ENCODE results near the gene CHRD.

DNA sequence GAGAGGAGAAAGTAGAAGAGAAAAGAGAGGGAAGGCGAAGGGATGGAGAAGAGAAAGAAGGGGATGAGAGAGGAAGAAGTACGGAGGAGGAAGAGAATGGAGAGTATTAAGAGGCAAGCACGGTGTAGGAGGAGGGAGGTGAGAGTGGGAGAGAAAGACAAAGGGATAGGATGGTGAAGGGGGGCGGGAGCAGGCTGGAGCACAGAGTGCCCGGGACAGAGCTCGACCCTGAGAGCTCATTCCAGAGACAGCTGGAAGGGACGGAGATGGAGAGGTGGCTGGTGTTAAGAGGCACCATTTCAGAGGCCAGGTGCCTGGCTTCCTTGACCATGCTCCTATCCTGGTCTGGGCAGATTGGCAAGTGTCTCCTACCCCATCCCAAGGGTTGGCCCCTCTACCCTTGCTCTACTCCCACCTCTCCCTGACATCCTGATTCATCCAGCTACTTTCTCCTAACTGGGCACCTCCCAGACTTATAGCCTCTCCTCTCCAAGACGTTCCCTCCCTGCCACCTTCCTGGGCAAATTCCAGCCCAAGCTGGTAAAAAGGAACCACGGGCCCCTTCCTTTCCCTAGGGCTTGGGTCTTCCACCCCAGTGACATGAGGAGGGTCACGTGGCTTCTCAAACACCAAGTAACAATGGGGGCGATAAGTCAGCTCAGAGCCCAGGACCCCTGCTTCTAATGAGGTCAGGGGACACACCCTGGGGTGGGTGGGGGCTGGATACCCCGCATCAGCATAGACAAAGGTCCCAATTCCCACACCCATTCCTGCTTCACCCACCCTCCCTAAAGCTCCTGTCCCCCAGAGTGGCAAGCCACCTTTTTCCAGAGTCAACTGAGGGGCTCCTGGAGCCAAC lies 19.6 kb upstream of the CHRD start:
- TF ChIP-seq CTCF (IDR thresholded peaks at IDR 0.05) (no peak), POLR2A (IDR thresholded peaks at IDR 0.05) (no peak), POLR2AphosphoS5 (IDR thresholded peaks at IDR 0.05) (no peak), EP300 (IDR thresholded peaks at IDR 0.05) (no peak)
